HepG2 (cell line): ENCODE measurements around the gene MCM3AP. TPM values are rescaled to one million over a fixed set of nuclear protein-coding genes. Genes with fewer than 3 reads are reported as not detected.

Source experiments
- CCAR2 ChIP-seq: fragments of 200-400 bp; formaldehyde crosslinking; optimal IDR thresholded peaks from 2 replicates; pipeline ENCODE3; 2018; ENCODE audit warnings: low read depth, mild to moderate bottlenecking, low read length, moderate library complexity
- CHCHD3 ChIP-seq: sonication (generic); formaldehyde crosslinking; IDR thresholded peaks from 2 replicates; pipeline ENCODE4 v1.8.0; 2022; ENCODE audit warnings: mild to moderate bottlenecking, missing genetic modification reagents, moderate library complexity
- ELF3 ChIP-seq: IDR thresholded peaks from 2 replicates; pipeline ENCODE4 v1.6.1; 2016; ENCODE audit warnings: missing genetic modification reagents, missing compliant biosample characterization
- EP300 ChIP-seq, 3 experiments: sonication (generic) in 1 of 3; formaldehyde crosslinking in 1 of 3; IDR thresholded peaks; 2 replicates each; pipeline versions ENCODE4 v1.5.1 to v1.6.1; 2011 to 2020; ENCODE audit warnings: low read depth in 2 of 3, low read length in 2 of 3, borderline replicate concordance in 1 of 3, improper control_type of control experiment in 1 of 3, mild to moderate bottlenecking in 1 of 3, missing genetic modification reagents in 1 of 3, moderate library complexity in 1 of 3
- MIER3 ChIP-seq: IDR thresholded peaks from 2 replicates; pipeline ENCODE4 v1.6.1; 2016; ENCODE audit warnings: missing compliant biosample characterization, borderline replicate concordance
- NONO ChIP-seq, 2 experiments: fragments of 450-650 bp in 1 of 2; sonication (generic) in 1 of 2; formaldehyde crosslinking in 1 of 2; IDR thresholded peaks in 1 of 2; conservative IDR thresholded peaks in 1 of 2; 2 replicates each; pipeline versions ENCODE4 v1.6.1 to v1.8.0; 2017 to 2022; ENCODE audit warnings: mild to moderate bottlenecking in 1 of 2, missing genetic modification reagents in 1 of 2, moderate library complexity in 1 of 2
- SOX5 ChIP-seq: IDR thresholded peaks from 2 replicates; pipeline ENCODE4 v1.6.1; 2016; ENCODE audit warnings: borderline replicate concordance
- TEAD2 ChIP-seq: sonication (generic); formaldehyde crosslinking; IDR thresholded peaks from 2 replicates; pipeline ENCODE4 v1.9.0; 2021; ENCODE audit warnings: missing genetic modification reagents
- TEAD3 ChIP-seq: optimal IDR thresholded peaks from 2 replicates; pipeline ENCODE3; 2016; ENCODE audit warnings: borderline replicate concordance
- ZBTB21 ChIP-seq: sonication (generic); formaldehyde crosslinking; IDR thresholded peaks from 2 replicates; pipeline ENCODE4 v1.4.0; 2020; ENCODE audit warnings: missing genetic modification reagents
- ZFAT ChIP-seq: sonication (generic); formaldehyde crosslinking; conservative IDR thresholded peaks from 2 replicates; pipeline ENCODE4 v1.8.1; 2023; ENCODE audit warnings: missing genetic modification reagents, inconsistent platforms
- ZNF33B ChIP-seq: sonication (generic); formaldehyde crosslinking; IDR thresholded peaks from 2 replicates; pipeline ENCODE4 v1.5.1; 2020; ENCODE audit warnings: mild to moderate bottlenecking, missing genetic modification reagents
- polyA plus RNA-seq, 8 experiments: library from polyadenylated mRNA; depleted of rRNA in 3 of 8; stranded (reverse) in 7 of 8; unstranded in 1 of 8; fragments of >200 nt; fragmentation: Illumina TruSeq in 4 of 8; extraction: Trizol in 4 of 8; gene quantifications; 2 replicates each; pipeline versions ENCODE4 v1.2.1 to v1.2.3, GENCODE V29; 2011 to 2016; ENCODE audit warnings: low read depth in 4 of 8, missing spikeins in 1 of 8, mixed read lengths in 1 of 8; ENCODE audit not compliant: insufficient read depth in 1 of 8
- total RNA-seq, 5 experiments: library from RNA; depleted of rRNA; stranded (reverse); fragments of >200 nt; fragmentation: Illumina TruSeq; extraction: Trizol; gene quantifications; 2 replicates each; pipeline ENCODE4 v1.2.3, GENCODE V29; 2016; ENCODE audit warnings: low read depth in 1 of 5
- TF ChIP-seq, protein P1 (sequence below): sonication (generic); formaldehyde crosslinking; IDR thresholded peaks from 2 replicates; pipeline ENCODE4 v1.5.1; 2020; ENCODE audit warnings: missing genetic modification reagents, mild to moderate bottlenecking, borderline replicate concordance
- TF ChIP-seq, protein P2 (sequence below): sonication (generic); formaldehyde crosslinking; IDR thresholded peaks from 2 replicates; pipeline ENCODE4 v1.5.1; 2020; ENCODE audit warnings: mild to moderate bottlenecking, moderate library complexity, missing genetic modification reagents
- TF ChIP-seq, protein P3 (sequence below): IDR thresholded peaks from 2 replicates; pipeline ENCODE4 v1.6.1; 2016; ENCODE audit warnings: low read depth, control low read depth
- TF ChIP-seq, protein P4 (sequence below): sonication (generic); formaldehyde crosslinking; IDR thresholded peaks from 2 replicates; pipeline ENCODE4 v1.9.0; 2021; ENCODE audit warnings: missing genetic modification reagents, borderline replicate concordance
- TF ChIP-seq, protein P5 (sequence below): sonication (generic); formaldehyde crosslinking; IDR thresholded peaks from 2 replicates; pipeline ENCODE4 v1.4.0; 2020; ENCODE audit warnings: missing genetic modification reagents

The MCM3AP gene
- total and polyA plus RNA-seq, 2 of the 13 experiments (the other 11 are each of a cell fraction or from before 2014, with no cell fraction given), result 27.0 to 54.7 TPM

DNA sequence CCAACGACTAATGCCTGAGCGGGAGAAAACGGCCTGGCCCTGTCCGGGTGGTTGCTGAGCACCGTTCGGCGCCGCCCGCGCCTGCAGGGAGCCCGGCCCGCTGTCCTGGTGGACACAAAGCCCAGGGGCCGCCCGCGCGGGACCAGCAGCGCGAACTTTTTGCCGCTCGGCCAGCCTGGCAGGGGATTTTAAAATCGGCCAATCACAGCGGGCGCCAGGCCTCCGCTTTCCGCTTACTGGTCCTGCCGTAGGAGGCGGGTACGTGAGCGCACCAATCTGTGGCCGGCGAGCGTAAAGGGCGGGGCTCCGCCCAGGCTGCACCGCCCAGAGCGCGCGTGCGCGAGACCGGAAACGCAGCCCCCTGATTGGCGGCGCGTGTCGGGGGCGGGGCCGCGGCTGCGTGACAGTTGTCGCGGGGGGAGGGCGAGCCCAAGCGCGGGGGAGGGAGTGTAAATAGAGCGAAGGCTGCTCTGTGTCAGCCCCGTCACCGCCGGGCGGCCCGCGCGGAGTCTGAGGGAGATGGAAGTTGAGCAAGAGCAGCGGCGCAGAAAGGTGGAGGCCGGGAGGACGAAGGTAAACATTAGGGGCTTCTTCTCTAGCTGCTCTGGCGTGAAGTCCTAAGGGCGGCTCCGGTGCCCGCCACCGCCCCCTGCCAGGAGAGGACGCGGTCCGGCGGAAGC is 38.4 kb upstream of the MCM3AP start, which contains the start of the genes C21orf58 and PCNT (continued):
- TF ChIP-seq, protein P1, sequence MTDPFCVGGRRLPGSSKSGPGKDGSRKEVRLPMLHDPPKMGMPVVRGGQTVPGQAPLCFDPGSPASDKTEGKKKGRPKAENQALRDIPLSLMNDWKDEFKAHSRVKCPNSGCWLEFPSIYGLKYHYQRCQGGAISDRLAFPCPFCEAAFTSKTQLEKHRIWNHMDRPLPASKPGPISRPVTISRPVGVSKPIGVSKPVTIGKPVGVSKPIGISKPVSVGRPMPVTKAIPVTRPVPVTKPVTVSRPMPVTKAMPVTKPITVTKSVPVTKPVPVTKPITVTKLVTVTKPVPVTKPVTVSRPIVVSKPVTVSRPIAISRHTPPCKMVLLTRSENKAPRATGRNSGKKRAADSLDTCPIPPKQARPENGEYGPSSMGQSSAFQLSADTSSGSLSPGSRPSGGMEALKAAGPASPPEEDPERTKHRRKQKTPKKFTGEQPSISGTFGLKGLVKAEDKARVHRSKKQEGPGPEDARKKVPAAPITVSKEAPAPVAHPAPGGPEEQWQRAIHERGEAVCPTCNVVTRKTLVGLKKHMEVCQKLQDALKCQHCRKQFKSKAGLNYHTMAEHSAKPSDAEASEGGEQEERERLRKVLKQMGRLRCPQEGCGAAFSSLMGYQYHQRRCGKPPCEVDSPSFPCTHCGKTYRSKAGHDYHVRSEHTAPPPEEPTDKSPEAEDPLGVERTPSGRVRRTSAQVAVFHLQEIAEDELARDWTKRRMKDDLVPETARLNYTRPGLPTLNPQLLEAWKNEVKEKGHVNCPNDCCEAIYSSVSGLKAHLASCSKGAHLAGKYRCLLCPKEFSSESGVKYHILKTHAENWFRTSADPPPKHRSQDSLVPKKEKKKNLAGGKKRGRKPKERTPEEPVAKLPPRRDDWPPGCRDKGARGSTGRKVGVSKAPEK (CRISPR knock-in tag), result no peak
- no peak for TF ChIP-seq CHCHD3 (CRISPR knock-in tag)
- no peak for TF ChIP-seq TEAD3 (CRISPR knock-in tag)
- no peak for TF ChIP-seq EP300 (IDR thresholded peaks at IDR 0.05; ENCODE audit: low read depth in 2 of 2, low read length in 2 of 2)
- no peak for TF ChIP-seq EP300 (CRISPR knock-in tag; IDR thresholded peaks at IDR 0.05; ENCODE audit: borderline replicate concordance)
- TF ChIP-seq, protein P2, sequence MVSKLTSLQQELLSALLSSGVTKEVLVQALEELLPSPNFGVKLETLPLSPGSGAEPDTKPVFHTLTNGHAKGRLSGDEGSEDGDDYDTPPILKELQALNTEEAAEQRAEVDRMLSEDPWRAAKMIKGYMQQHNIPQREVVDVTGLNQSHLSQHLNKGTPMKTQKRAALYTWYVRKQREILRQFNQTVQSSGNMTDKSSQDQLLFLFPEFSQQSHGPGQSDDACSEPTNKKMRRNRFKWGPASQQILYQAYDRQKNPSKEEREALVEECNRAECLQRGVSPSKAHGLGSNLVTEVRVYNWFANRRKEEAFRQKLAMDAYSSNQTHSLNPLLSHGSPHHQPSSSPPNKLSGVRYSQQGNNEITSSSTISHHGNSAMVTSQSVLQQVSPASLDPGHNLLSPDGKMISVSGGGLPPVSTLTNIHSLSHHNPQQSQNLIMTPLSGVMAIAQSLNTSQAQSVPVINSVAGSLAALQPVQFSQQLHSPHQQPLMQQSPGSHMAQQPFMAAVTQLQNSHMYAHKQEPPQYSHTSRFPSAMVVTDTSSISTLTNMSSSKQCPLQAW (CRISPR knock-in tag), result peak; percentile 66
- TF ChIP-seq ZNF33B (CRISPR knock-in tag), result no peak
- TF ChIP-seq TEAD2 (CRISPR knock-in tag), result no peak
- no peak; the same call in 1 of the 2 replicates for TF ChIP-seq ELF3
- TF ChIP-seq SOX5 (CRISPR knock-in tag), result no peak
- TF ChIP-seq, protein P3, sequence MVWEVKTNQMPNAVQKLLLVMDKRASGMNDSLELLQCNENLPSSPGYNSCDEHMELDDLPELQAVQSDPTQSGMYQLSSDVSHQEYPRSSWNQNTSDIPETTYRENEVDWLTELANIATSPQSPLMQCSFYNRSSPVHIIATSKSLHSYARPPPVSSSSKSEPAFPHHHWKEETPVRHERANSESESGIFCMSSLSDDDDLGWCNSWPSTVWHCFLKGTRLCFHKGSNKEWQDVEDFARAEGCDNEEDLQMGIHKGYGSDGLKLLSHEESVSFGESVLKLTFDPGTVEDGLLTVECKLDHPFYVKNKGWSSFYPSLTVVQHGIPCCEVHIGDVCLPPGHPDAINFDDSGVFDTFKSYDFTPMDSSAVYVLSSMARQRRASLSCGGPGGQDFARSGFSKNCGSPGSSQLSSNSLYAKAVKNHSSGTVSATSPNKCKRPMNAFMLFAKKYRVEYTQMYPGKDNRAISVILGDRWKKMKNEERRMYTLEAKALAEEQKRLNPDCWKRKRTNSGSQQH (CRISPR knock-in tag), result 0 out of 2 replicates have a peak, but pooled peaks have one; percentile 34
- TF ChIP-seq, protein P4, sequence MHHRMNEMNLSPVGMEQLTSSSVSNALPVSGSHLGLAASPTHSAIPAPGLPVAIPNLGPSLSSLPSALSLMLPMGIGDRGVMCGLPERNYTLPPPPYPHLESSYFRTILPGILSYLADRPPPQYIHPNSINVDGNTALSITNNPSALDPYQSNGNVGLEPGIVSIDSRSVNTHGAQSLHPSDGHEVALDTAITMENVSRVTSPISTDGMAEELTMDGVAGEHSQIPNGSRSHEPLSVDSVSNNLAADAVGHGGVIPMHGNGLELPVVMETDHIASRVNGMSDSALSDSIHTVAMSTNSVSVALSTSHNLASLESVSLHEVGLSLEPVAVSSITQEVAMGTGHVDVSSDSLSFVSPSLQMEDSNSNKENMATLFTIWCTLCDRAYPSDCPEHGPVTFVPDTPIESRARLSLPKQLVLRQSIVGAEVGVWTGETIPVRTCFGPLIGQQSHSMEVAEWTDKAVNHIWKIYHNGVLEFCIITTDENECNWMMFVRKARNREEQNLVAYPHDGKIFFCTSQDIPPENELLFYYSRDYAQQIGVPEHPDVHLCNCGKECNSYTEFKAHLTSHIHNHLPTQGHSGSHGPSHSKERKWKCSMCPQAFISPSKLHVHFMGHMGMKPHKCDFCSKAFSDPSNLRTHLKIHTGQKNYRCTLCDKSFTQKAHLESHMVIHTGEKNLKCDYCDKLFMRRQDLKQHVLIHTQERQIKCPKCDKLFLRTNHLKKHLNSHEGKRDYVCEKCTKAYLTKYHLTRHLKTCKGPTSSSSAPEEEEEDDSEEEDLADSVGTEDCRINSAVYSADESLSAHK (CRISPR knock-in tag), result no peak
- no peak for TF ChIP-seq MIER3
- TF ChIP-seq CCAR2, result no peak
- no peak for TF ChIP-seq ZBTB21 (CRISPR knock-in tag)
- no peak for TF ChIP-seq ZFAT (CRISPR knock-in tag)
- TF ChIP-seq, protein P5, sequence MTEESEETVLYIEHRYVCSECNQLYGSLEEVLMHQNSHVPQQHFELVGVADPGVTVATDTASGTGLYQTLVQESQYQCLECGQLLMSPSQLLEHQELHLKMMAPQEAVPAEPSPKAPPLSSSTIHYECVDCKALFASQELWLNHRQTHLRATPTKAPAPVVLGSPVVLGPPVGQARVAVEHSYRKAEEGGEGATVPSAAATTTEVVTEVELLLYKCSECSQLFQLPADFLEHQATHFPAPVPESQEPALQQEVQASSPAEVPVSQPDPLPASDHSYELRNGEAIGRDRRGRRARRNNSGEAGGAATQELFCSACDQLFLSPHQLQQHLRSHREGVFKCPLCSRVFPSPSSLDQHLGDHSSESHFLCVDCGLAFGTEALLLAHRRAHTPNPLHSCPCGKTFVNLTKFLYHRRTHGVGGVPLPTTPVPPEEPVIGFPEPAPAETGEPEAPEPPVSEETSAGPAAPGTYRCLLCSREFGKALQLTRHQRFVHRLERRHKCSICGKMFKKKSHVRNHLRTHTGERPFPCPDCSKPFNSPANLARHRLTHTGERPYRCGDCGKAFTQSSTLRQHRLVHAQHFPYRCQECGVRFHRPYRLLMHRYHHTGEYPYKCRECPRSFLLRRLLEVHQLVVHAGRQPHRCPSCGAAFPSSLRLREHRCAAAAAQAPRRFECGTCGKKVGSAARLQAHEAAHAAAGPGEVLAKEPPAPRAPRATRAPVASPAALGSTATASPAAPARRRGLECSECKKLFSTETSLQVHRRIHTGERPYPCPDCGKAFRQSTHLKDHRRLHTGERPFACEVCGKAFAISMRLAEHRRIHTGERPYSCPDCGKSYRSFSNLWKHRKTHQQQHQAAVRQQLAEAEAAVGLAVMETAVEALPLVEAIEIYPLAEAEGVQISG (CRISPR knock-in tag), result peak; percentile 56; the same call in 1 of the 2 replicates
- TF ChIP-seq NONO (IDR thresholded peaks at IDR 0.05), result no peak
- peak; percentile 56; the same call in 1 of the 2 replicates for TF ChIP-seq NONO (CRISPR knock-in tag; conservative IDR thresholded peaks at IDR 0.05)
